ENCODE data around the gene PIK3IP1. TPM values are rescaled to one million over a fixed set of nuclear protein-coding genes. Genes with fewer than 3 reads are reported as not detected.

Gene PIK3IP1
- total and polyA plus RNA-seq, 7 donors: 2.0 to 11.6 (median 7.4) TPM

DNA sequence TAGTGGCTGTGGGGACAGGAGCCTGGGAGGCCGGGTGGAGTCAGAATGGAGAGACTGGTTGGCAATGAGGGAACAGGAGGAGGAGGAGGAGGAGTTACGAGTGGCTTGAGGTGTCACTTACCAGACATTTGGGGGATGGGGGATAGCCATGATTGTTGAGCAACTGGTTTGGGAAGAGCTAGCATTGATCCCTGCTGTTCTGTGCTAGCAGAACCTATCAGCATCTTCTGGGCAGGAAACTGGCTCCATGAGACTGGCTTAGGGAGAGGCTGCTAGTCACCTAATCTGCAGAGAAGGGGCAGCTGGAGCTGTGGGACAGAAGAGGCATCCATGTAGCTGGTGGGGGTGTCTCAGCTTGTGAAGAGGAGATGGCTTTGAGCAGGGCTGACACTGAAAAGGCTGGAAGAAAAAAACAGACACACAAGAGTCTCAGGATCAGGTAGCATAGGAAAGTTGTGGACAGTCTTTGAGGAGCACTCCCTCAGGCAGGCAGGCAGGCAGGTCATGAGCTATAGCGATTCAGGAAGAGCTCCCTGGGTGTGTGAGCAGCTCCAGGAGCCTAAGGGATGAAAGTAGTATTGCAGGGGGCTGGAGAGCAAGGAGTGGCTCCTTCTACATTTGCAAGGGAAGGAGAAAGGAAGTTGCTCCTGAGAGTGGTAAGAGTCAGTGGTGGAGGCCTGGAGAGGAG is 22.3 kb downstream of the PIK3IP1 start:
- Histone ChIP-seq H3K4me1 (no peaks in the 10 kb centered on the region), H3K36me3 (ENCODE audit: insufficient read depth in 1 of 2, low read depth in 1 of 2) (peaks cover 6 to 94% of the 10 kb centered on the region in 2 donors), H3K9me3 (no peaks in the 10 kb centered on the region), H3K27me3 (ENCODE audit: insufficient read depth in 3 of 3, low read length in 2 of 3) (no peaks in the 10 kb centered on the region), H3K4me3 (no peak overlapping the region), H3K27ac (no peak overlapping the region)
- no peak for TF ChIP-seq CTCF (IDR thresholded peaks at IDR 0.05)
- ATAC-seq (no peak), DNase-seq (no peak)
- intact Hi-C loops (cut with DNase I): loop anchor here (5.0 to 10.0 kb wide), 2 partner anchors 58 to 165 kb away; partner anchors contain the start of genes LIMK2 (in 2 of the 2) and SELENOM (in 1 of the 2)
- WGBS, 3 donors: 50 to 57% (median 53%) methylated on average over 2 to 3 of the region's 3 CpGs

- intact Hi-C loops (cut with DNase I): no loop called here
- Histone ChIP-seq H3K9me3 (no peaks in the 10 kb centered on the region), H3K4me3 (no peak overlapping the region), H3K27ac (no peak overlapping the region), H3K27me3 (ENCODE audit: insufficient read depth in 3 of 3, low read length in 2 of 3) (no peaks in the 10 kb centered on the region), H3K36me3 (ENCODE audit: insufficient read depth in 1 of 2, low read depth in 1 of 2) (peaks cover 6 to 94% of the 10 kb centered on the region in 2 donors), H3K4me1 (peaks cover 8% of the 10 kb centered on the region)
- 94 to 98% (median 96%) methylated on average over 2 of the region's 2 CpGs for WGBS, 3 donors
- DNase-seq: no peak
- no peak for TF ChIP-seq CTCF (IDR thresholded peaks at IDR 0.05)
- no peak for ATAC-seq
These were observed 24.0 kb downstream of the PIK3IP1 start for GRCh38 chr22:31268281-31268680.

- TF ChIP-seq CTCF (IDR thresholded peaks at IDR 0.05): no peak
- Histone ChIP-seq H3K36me3 (ENCODE audit: insufficient read depth in 1 of 2, low read depth in 1 of 2) (peaks cover 6 to 94% of the 10 kb centered on the region in 2 donors), H3K4me1 (peaks cover 18% of the 10 kb centered on the region), H3K27ac (no peak overlapping the region), H3K9me3 (no peaks in the 10 kb centered on the region), H3K4me3 (no peak overlapping the region), H3K27me3 (ENCODE audit: insufficient read depth in 3 of 3, low read length in 2 of 3) (no peaks in the 10 kb centered on the region)
- no peak for DNase-seq
- intact Hi-C loops (cut with DNase I): no loop called here
- 95 to 98% (median 95%) methylated on average over 6 of the region's 6 CpGs for WGBS, 3 donors
- ATAC-seq: no peak
These were observed 28.2 kb downstream of the PIK3IP1 start for GRCh38 chr22:31263896-31264640.

- Histone ChIP-seq H3K27me3 (ENCODE audit: insufficient read depth in 3 of 3, low read length in 2 of 3) (no peaks in the 10 kb centered on the region), H3K4me3 (no peak overlapping the region), H3K27ac (peak overlapping the region; percentile 73), H3K36me3 (ENCODE audit: insufficient read depth in 1 of 2, low read depth in 1 of 2) (peaks cover 0 to 93% of the 10 kb centered on the region in 2 donors), H3K4me1 (peaks cover 18% of the 10 kb centered on the region), H3K9me3 (no peaks in the 10 kb centered on the region)
- whole genome bisulfite sequencing, 3 donors: 26 to 27% (median 26%) methylated on average over 13 of the region's 13 CpGs
- intact Hi-C loops (cut with DNase I): no loop called here
- ATAC-seq: peak; percentile 93 to 98 (median 98)
- peak; percentile 69 to 90 for DNase-seq
- TF ChIP-seq CTCF (IDR thresholded peaks at IDR 0.05): no peak
These were observed 29.8 kb downstream of the PIK3IP1 start for GRCh38 chr22:31262312-31263133.

Measured in psoas muscle (tissue), 8 donors.